H9 (cell line): Measurements from ENCODE around the gene AFF1. TPM values are rescaled to one million over a fixed set of nuclear protein-coding genes. Genes with fewer than 3 reads are reported as not detected.

ENCODE experiments used
- DNase-seq: peaks from one replicate; pipeline ENCODE4 v3.0.0-alpha.2; 2017
- H2AFZ ChIP-seq: one replicate; pipeline ENCODE4 v1.6.1; 2013; ENCODE audit warnings: mild to moderate bottlenecking, low read length, control low read depth, moderate library complexity
- H2AK5ac ChIP-seq: 2 replicates; pipeline ENCODE4 v1.6.1; 2013; ENCODE audit warnings: low read length, control low read depth, mixed read lengths; ENCODE audit not compliant: insufficient read length
- H2BK120ac ChIP-seq: one replicate; pipeline ENCODE4 v1.6.1; 2013; ENCODE audit warnings: low read depth, mild to moderate bottlenecking, low read length, control low read depth, inconsistent platforms; ENCODE audit not compliant: poor library complexity, severe bottlenecking
- H2BK12ac ChIP-seq: 2 replicates; pipeline ENCODE4 v1.6.1; 2013; ENCODE audit warnings: low read length, control low read depth, mixed read lengths, low read depth; ENCODE audit not compliant: insufficient read length
- H2BK15ac ChIP-seq: 2 replicates; pipeline ENCODE4 v1.6.1; 2013; ENCODE audit warnings: low read depth, low read length, control low read depth
- H2BK20ac ChIP-seq: one replicate; pipeline ENCODE4 v1.6.1; 2013; ENCODE audit warnings: low read depth, mild to moderate bottlenecking, low read length, control low read depth, inconsistent platforms; ENCODE audit not compliant: poor library complexity, severe bottlenecking
- H2BK5ac ChIP-seq: 2 replicates; pipeline ENCODE4 v1.6.1; 2013; ENCODE audit warnings: low read length, control low read depth, mixed read lengths; ENCODE audit not compliant: insufficient read length
- H3K14ac ChIP-seq: 2 replicates; pipeline ENCODE4 v1.6.1; 2013; ENCODE audit warnings: low read length, control low read depth; ENCODE audit not compliant: insufficient read depth
- H3K18ac ChIP-seq: 2 replicates; pipeline ENCODE4 v1.6.1; 2013; ENCODE audit warnings: low read depth, mild to moderate bottlenecking, mixed read lengths, low read length, control low read depth; ENCODE audit not compliant: insufficient read length
- H3K23ac ChIP-seq: 2 replicates; pipeline ENCODE4 v1.6.1; 2013; ENCODE audit warnings: low read length, control low read depth, mixed read lengths, low read depth; ENCODE audit not compliant: insufficient read length
- H3K23me2 ChIP-seq: 2 replicates; pipeline ENCODE4 v1.6.1; 2013; ENCODE audit warnings: low read depth, mild to moderate bottlenecking, mixed read lengths, low read length, control low read depth; ENCODE audit not compliant: insufficient read length, poor library complexity, severe bottlenecking
- H3K27ac ChIP-seq: 2 replicates; pipeline ENCODE4 v1.5.1; 2013; ENCODE audit warnings: low read length, control low read depth, mixed read lengths, low read depth; ENCODE audit not compliant: insufficient read length
- H3K27me3 ChIP-seq: 2 replicates; pipeline ENCODE4 v1.6.1; 2013; ENCODE audit warnings: low read length, control low read depth, inconsistent platforms; ENCODE audit not compliant: insufficient read depth
- H3K4ac ChIP-seq: 2 replicates; pipeline ENCODE4 v1.6.1; 2013; ENCODE audit warnings: low read depth, mild to moderate bottlenecking, control low read depth, inconsistent platforms, low read length, moderate library complexity
- H3K4me1 ChIP-seq: 2 replicates; pipeline ENCODE4 v1.6.1; 2013; ENCODE audit warnings: low read length, control low read depth, inconsistent platforms; ENCODE audit not compliant: insufficient read depth
- H3K4me2 ChIP-seq: 2 replicates; pipeline ENCODE4 v1.6.1; 2013; ENCODE audit warnings: low read length, control low read depth, mixed read lengths; ENCODE audit not compliant: insufficient read length, insufficient read depth
- H3K56ac ChIP-seq: 2 replicates; pipeline ENCODE4 v1.6.1; 2013; ENCODE audit warnings: low read depth, mild to moderate bottlenecking, mixed read lengths, low read length, control low read depth; ENCODE audit not compliant: insufficient read length
- H3K79me1 ChIP-seq: 2 replicates; pipeline ENCODE4 v1.6.1; 2013; ENCODE audit warnings: low read depth, mild to moderate bottlenecking, moderate library complexity, low read length, control low read depth, inconsistent platforms; ENCODE audit not compliant: insufficient read depth, poor library complexity, severe bottlenecking
- H3K79me2 ChIP-seq: 2 replicates; pipeline ENCODE4 v1.6.1; 2013; ENCODE audit warnings: low read length, control low read depth, inconsistent platforms; ENCODE audit not compliant: insufficient read depth
- H3K9ac ChIP-seq: 2 replicates; pipeline ENCODE4 v1.6.1; 2013; ENCODE audit warnings: low read length, control low read depth, mixed read lengths; ENCODE audit not compliant: insufficient read length; ENCODE audit errors: extremely low read depth
- H3K9me3 ChIP-seq: one replicate; pipeline ENCODE4 v1.6.1; 2013; ENCODE audit warnings: low read depth, low read length, inconsistent platforms; ENCODE audit not compliant: control insufficient read depth
- H3T11ph ChIP-seq: one replicate; pipeline ENCODE4 v1.6.1; 2013; ENCODE audit warnings: mild to moderate bottlenecking, low read length, control low read depth, inconsistent platforms
- H4K20me1 ChIP-seq: one replicate; pipeline ENCODE4 v1.6.1; 2013; ENCODE audit not compliant: control insufficient read depth, insufficient read length, insufficient read depth
- H4K5ac ChIP-seq: 2 replicates; pipeline ENCODE4 v1.6.1; 2013; ENCODE audit warnings: low read depth, mild to moderate bottlenecking, mixed read lengths, low read length, control low read depth; ENCODE audit not compliant: insufficient read length
- H4K8ac ChIP-seq: replicated peaks from 2 replicates; pipeline ENCODE4 v1.6.1; 2013; ENCODE audit warnings: low read length, control low read depth, mixed read lengths, low read depth; ENCODE audit not compliant: insufficient read length
- H4K91ac ChIP-seq: 2 replicates; pipeline ENCODE4 v1.6.1; 2013; ENCODE audit warnings: low read depth, mild to moderate bottlenecking, moderate library complexity, mixed read lengths, low read length, control low read depth; ENCODE audit not compliant: insufficient read length
- H3K27ac Mint-ChIP-seq, 3 experiments: 2 replicates in 2 of 3; 3 replicates in 1 of 3; pipeline ENCODE4 v1.8.0; 2020 to 2021; ENCODE audit warnings: mixed read lengths in 3 of 3, mild to moderate bottlenecking in 1 of 3, moderate library complexity in 1 of 3
- H3K27me3 Mint-ChIP-seq: 2 replicates; pipeline ENCODE4 v1.8.0; 2021; ENCODE audit warnings: low read depth, mild to moderate bottlenecking, moderate library complexity, mixed read lengths
- H3K36me3 Mint-ChIP-seq, 3 experiments: 2 replicates in 2 of 3; 3 replicates in 1 of 3; pipeline ENCODE4 v1.8.0; 2020 to 2021; ENCODE audit warnings: low read depth in 3 of 3, mixed read lengths in 3 of 3; ENCODE audit not compliant: insufficient read depth in 1 of 3
- H3K4me1 Mint-ChIP-seq, 2 experiments: 2 replicates each; pipeline ENCODE4 v1.8.0; 2020; ENCODE audit warnings: mixed read lengths in 2 of 2
- H3K4me3 Mint-ChIP-seq, 2 experiments: 2 replicates in 1 of 2; 3 replicates in 1 of 2; pipeline ENCODE4 v1.8.0; 2020 to 2021; ENCODE audit warnings: mild to moderate bottlenecking in 2 of 2, mixed read lengths in 2 of 2, moderate library complexity in 1 of 2
- H3K9me3 Mint-ChIP-seq, 2 experiments: 2 replicates in 1 of 2; 3 replicates in 1 of 2; pipeline ENCODE4 v1.8.0; 2020; ENCODE audit warnings: mild to moderate bottlenecking in 2 of 2, mixed read lengths in 2 of 2, moderate library complexity in 1 of 2
- CTCF ChIP-seq: fragments of 200-600 bp; sonication (generic); conservative IDR thresholded peaks from 3 replicates; pipeline ENCODE4 v1.8.0; 2021; ENCODE audit warnings: antibody characterized with exemption, mild to moderate bottlenecking
- WGBS: extraction: QIAGEN DNeasy Blood & Tissue Kit; methylation state at CpG from one replicate; pipeline ENCODE4 v1.1.7; 2013; ENCODE audit warnings: missing lambda C conversion rate, low lambda C conversion rate, mixed read lengths; ENCODE audit not compliant: insufficient read length; ENCODE audit errors: extremely low coverage; 5-methylcytosine and 5-hydroxymethylcytosine counted together
- total RNA-seq: library from RNA; stranded (reverse); gene quantifications from 2 replicates; pipeline ENCODE4 v1.2.1, GENCODE V29; 2021

AFF1 gene
- total RNA-seq, 1 experiment from 2014 or later, result 74.5 TPM

GRCh38 chr4:86940920-86941460 lies 6.2 kb downstream of the AFF1 start:
- Histone ChIP-seq H2AK5ac (no peak overlapping the region), H3K23ac (no peak overlapping the region), H2AFZ (no peak overlapping the region), H3K4ac (no peak overlapping the region), H3K4me1 (peaks cover 10% of the 10 kb centered on the region; the same call in 1 of the 2 replicates), H3K23me2 (peaks cover 4% of the 10 kb centered on the region), H3K79me1 (no peaks in the 10 kb centered on the region), H3K4me2 (no peak overlapping the region), H3K14ac (no peak overlapping the region), H2BK15ac (no peak overlapping the region), H4K20me1 (peaks cover 3% of the 10 kb centered on the region), H3T11ph (no peak overlapping the region), H3K9ac (no peak overlapping the region), H3K56ac (no peak overlapping the region), H3K9me3 (no peaks in the 10 kb centered on the region), H3K27me3 (no peaks in the 10 kb centered on the region), H2BK120ac (no peak overlapping the region), H2BK12ac (no peak overlapping the region), H4K8ac (no peak overlapping the region), H3K18ac (no peak overlapping the region), H2BK5ac (no peak overlapping the region), H3K27ac (no peak overlapping the region), H4K91ac (no peak overlapping the region), H2BK20ac (no peak overlapping the region), H4K5ac (no peak overlapping the region), H3K79me2 (peaks cover 53% of the 10 kb centered on the region)
- H3K4me3 Mint-ChIP-seq, result no peak overlapping the region
- no peak for TF ChIP-seq CTCF
- peaks cover 57% of the 10 kb centered on the region in 2 experiments for H3K4me1 Mint-ChIP-seq
- no CpG with 5 or more reads among the region's 15 CpGs for WGBS
- DNase-seq, result no peak
- H3K27me3 Mint-ChIP-seq, result no peaks in the 10 kb centered on the region
- H3K36me3 Mint-ChIP-seq, result peaks cover 0 to 2% (median 0%) of the 10 kb centered on the region in 3 experiments; a peak in 3 of 7 replicates
- no peaks in the 10 kb centered on the region for H3K9me3 Mint-ChIP-seq
- peak overlapping the region in 1 of 3 experiments; percentile 53; a peak in 1 of 7 replicates for H3K27ac Mint-ChIP-seq
